Measurements from ENCODE around the gene GJA5. TPM values are rescaled to one million over a fixed set of nuclear protein-coding genes. Genes with fewer than 3 reads are reported as not detected.

GJA5 gene
- total and polyA plus RNA-seq, 11 donors = 5.8 to 31.0 (median 11.7) TPM

DNA sequence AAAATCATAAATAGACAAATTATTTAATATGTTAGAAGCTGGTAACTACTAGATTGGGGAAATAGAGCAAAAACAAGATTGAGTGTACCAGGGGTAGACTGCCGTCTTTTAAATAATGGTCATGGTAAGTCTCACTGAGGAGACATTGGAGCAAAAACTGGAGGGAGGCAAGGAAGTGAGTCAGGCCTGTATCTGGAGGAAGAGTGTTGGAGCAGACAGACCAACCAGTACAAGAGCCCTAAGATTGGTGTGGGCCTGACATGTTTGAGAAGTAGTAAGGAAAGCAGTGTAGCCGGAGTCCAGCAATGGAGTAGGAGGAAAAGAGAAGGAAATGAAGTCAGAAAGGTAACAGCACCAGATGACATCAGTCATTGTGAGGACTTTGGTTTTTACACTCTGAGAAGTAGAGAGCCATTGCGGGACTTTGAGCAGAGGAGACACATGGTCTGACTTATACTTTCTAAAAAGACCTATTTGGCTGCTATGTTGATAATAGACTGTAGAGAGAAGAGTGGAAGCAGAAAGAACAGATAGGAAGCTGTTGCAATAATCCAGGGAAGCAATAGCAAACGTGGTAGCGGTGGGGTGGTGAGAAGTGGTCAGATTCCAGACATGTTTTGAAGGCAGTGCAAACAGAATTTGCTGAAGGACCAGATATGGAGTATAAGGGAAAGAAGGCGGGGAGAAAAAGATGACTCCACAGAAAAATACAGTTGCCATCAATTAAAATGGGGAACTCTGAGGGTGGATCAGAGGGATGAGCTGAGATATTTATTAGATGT, 44.7 kb upstream of the GJA5 start:
- intact Hi-C loops (cut with DNase I) = no loop called here
- Histone ChIP-seq H3K27ac (no peak overlapping the region), H3K4me3 (no peak overlapping the region), H3K36me3 (no peaks in the 10 kb centered on the region), H3K4me1 (no peaks in the 10 kb centered on the region), H3K27me3 (no peaks in the 10 kb centered on the region), H3K9me3 (no peaks in the 10 kb centered on the region)
- DNase-seq (no peak), ATAC-seq (no peak)
- no peak for TF ChIP-seq POLR2A (IDR thresholded peaks at IDR 0.05)
- TF ChIP-seq, protein P1, sequence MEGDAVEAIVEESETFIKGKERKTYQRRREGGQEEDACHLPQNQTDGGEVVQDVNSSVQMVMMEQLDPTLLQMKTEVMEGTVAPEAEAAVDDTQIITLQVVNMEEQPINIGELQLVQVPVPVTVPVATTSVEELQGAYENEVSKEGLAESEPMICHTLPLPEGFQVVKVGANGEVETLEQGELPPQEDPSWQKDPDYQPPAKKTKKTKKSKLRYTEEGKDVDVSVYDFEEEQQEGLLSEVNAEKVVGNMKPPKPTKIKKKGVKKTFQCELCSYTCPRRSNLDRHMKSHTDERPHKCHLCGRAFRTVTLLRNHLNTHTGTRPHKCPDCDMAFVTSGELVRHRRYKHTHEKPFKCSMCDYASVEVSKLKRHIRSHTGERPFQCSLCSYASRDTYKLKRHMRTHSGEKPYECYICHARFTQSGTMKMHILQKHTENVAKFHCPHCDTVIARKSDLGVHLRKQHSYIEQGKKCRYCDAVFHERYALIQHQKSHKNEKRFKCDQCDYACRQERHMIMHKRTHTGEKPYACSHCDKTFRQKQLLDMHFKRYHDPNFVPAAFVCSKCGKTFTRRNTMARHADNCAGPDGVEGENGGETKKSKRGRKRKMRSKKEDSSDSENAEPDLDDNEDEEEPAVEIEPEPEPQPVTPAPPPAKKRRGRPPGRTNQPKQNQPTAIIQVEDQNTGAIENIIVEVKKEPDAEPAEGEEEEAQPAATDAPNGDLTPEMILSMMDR (IDR thresholded peaks at IDR 0.05) = no peak
- 80 to 82% (median 81%) methylated on average over 6 of the region's 6 CpGs for WGBS, 4 donors

DNA sequence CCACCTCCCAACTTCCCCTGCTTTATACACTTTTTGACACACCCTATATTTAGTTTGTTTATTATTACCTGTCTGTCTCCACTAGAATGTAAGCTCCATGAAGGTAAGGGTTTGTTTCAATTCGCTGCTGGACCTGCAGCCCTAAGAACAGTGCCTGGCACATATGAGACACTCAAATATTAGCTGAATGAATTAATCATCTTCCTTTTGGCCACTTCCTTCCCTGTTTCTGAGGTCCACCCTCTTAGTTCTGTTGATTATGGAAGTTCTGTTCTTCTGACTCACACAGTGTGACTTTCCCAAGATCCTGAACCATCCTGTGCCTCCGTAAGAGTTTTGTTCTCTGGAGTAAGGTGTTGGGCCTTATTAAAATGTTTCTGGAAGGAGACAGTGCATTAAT, 40.4 kb upstream of the GJA5 start:
- H3K27ac ChIP-seq = no peak overlapping the region
- no peak overlapping the region for H3K4me3 ChIP-seq
- no peak for ATAC-seq
- no peaks in the 10 kb centered on the region for H3K36me3 ChIP-seq
- 86 to 94% (median 91%) methylated on average over 2 of the region's 2 CpGs for WGBS, 4 donors
- intact Hi-C loops (cut with DNase I) = no loop called here
- DNase-seq = no peak
- no peaks in the 10 kb centered on the region for H3K4me1 ChIP-seq
- H3K27me3 ChIP-seq = no peaks in the 10 kb centered on the region
- TF ChIP-seq POLR2A (IDR thresholded peaks at IDR 0.05) = no peak
- TF ChIP-seq, protein P1 (IDR thresholded peaks at IDR 0.05) = no peak
- no peaks in the 10 kb centered on the region for H3K9me3 ChIP-seq

DNA sequence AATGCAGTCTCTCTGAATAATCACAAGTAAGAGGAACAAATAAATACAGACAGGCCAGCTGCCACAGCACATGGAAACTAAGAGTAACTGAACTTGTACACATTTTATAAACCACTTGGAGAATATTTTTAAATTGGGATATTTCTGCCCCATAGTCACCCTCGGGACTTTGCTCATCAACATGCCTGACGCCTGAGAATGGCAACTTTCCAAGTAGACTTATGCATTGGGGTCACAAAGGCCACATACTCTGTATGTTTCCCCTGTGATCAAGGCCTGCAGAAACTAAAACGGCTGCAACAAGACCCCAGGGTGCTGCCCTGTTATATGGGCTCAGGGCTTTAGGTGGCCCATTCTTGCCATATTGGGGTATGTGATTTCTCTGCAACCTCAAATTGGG, 38.3 kb upstream of the GJA5 start:
- 57 to 68% (median 63%) methylated on average over 3 of the region's 3 CpGs for WGBS, 4 donors

DNA sequence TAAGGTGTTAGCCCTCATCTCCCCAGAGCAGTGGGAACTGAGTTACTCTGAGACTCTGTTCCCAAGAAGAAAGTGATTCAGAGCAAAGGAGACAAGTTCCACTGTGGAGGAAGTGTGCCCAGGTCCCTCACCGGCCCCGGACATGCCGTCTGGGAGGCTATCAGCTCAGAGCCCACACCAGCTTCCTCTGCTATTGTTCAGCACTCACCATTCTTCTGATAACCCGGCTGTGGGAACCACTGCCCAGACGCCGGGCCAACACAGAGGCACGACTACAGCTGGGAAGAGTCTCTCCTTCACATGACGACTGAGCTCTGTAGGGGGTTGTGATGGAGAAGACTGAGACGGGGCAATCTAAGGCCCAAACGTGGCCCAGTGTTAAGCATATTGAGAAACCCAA, 34.2 kb upstream of the GJA5 start:
- peak; percentile 86 to 94 (median 89) for ATAC-seq

More for the DNA sequence above, 38.3 kb upstream of the GJA5 start:
- Histone ChIP-seq H3K27me3 (no peaks in the 10 kb centered on the region), H3K27ac (no peak overlapping the region), H3K36me3 (no peaks in the 10 kb centered on the region), H3K4me1 (peaks cover 0 to 15% (median 0%) of the 10 kb centered on the region in 12 donors), H3K4me3 (no peak overlapping the region), H3K9me3 (no peaks in the 10 kb centered on the region)
- no peak for TF ChIP-seq POLR2A (IDR thresholded peaks at IDR 0.05)
- TF ChIP-seq, protein P1 (IDR thresholded peaks at IDR 0.05) = no peak
- intact Hi-C loops (cut with DNase I) = no loop called here
- no peak for ATAC-seq
- DNase-seq = no peak

More for the DNA sequence above, 34.2 kb upstream of the GJA5 start:
- intact Hi-C loops (cut with DNase I) = no loop called here
- no peaks in the 10 kb centered on the region for H3K27me3 ChIP-seq
- peak overlapping the region in 3 of 12 donors; percentile 28 to 61 (median 37) for H3K27ac ChIP-seq
- no peaks in the 10 kb centered on the region for H3K36me3 ChIP-seq
- DNase-seq = peak; percentile 31 to 66 (median 38)
- WGBS, 4 donors = 12 to 19% (median 15%) methylated on average over 10 of the region's 10 CpGs
- no peak for TF ChIP-seq POLR2A (IDR thresholded peaks at IDR 0.05)
- TF ChIP-seq, protein P1 (IDR thresholded peaks at IDR 0.05) = no peak
- no peaks in the 10 kb centered on the region for H3K9me3 ChIP-seq
- no peak overlapping the region for H3K4me3 ChIP-seq
- peaks cover 0 to 15% (median 0%) of the 10 kb centered on the region in 12 donors for H3K4me1 ChIP-seq
